BE2C (cell line): ENCODE data around the gene PANX2.

ENCODE experiments used
- DNase-seq: peaks from one replicate; pipeline ENCODE4 v3.0.0-alpha.2; 2020
- H3K27me3 ChIP-seq: fragments of 250-450 bp; sonication (Bioruptor Pico); 2 replicates; pipeline ENCODE4 v1.5.1; 2020; ENCODE audit warnings: mild to moderate bottlenecking
- H3K36me3 ChIP-seq: fragments of 250-450 bp; sonication (Bioruptor Pico); 2 replicates; pipeline ENCODE4 v1.5.1; 2020; ENCODE audit warnings: mild to moderate bottlenecking
- H3K4me1 ChIP-seq: fragments of 250-450 bp; sonication (Bioruptor Pico); 2 replicates; pipeline ENCODE4 v1.5.1; 2020
- H3K4me3 ChIP-seq: 2 replicates; pipeline ENCODE4 v1.5.1; 2011; ENCODE audit warnings: low read depth, low read length
- H3K9me3 ChIP-seq: fragments of 250-450 bp; sonication (Bioruptor Pico); 2 replicates; pipeline ENCODE4 v1.5.1; 2020
- CTCF ChIP-seq: IDR thresholded peaks from 2 replicates; pipeline ENCODE4 v1.5.1; 2012; ENCODE audit warnings: mild to moderate bottlenecking, low read depth, low read length

PANX2 gene

DNA sequence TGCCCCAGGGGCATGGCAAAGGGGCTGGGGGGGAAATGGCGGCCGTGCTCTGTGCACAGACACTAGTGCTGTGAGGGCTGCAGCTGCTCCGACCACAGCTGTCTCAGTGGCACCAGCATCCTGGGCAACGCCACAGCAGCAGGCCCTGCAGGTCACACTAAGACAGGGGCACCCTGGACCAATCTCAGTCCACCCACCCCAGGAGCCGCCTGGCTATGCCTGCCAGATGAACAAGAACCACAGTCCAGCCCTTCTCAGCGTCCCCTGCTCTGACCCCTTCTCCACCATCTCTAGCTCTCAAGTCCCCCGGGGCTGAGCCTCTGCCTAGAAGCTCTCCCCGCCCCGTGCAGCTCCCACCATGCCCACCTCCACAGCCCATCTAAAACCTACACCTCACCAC lies 57.8 kb downstream of the PANX2 start:
- H3K4me1 ChIP-seq: no peaks in the 10 kb centered on the region
- no peak for DNase-seq
- H3K27me3 ChIP-seq: no peaks in the 10 kb centered on the region
- no peak overlapping the region for H3K4me3 ChIP-seq
- H3K9me3 ChIP-seq: no peaks in the 10 kb centered on the region
- H3K36me3 ChIP-seq: peaks cover 29% of the 10 kb centered on the region
- no peak for TF ChIP-seq CTCF

DNA sequence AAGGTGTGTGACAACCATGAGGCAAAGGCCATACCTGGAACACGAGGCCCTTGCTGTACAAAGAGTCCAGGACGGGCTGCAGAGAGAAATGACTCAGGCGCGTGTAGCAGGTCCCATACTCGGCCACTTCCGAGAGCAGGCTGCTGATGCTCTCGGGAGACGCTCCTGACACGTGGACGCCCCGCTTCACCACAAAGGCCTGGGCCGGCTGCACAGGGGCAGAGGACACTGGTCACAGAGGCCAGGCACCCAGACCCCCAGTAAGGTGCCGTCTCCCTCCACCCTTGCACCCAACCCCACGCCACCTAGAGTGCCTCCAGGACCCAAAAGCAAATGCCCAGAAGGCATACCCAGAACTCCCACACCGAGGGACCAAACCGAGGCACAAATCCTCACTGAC lies 58.8 kb downstream of the PANX2 start:
- DNase-seq: no peak
- peaks cover 27% of the 10 kb centered on the region for H3K36me3 ChIP-seq
- no peaks in the 10 kb centered on the region for H3K4me1 ChIP-seq
- H3K27me3 ChIP-seq: no peaks in the 10 kb centered on the region
- TF ChIP-seq CTCF: no peak
- H3K9me3 ChIP-seq: no peaks in the 10 kb centered on the region
- no peak overlapping the region for H3K4me3 ChIP-seq
